HG02798 (cell line): ENCODE results near the gene CD59.
A peak's percentile ranks its signal among the peaks of the same experiment; 100 is the strongest.
"Not testable (repeated sequence)": the region's sequence is repeated elsewhere in the genome, so short reads cannot be mapped to it uniquely, and the experiment has no call there.

Experiments
- ATAC-seq: cut with Tn5 transposase; IDR thresholded peaks from one replicate; pipeline ENCODE4 v1.9.1; 2021; ENCODE audit warnings: mild to moderate bottlenecking; ENCODE audit not compliant: unreplicated experiment, poor library complexity

CD59 gene

DNA sequence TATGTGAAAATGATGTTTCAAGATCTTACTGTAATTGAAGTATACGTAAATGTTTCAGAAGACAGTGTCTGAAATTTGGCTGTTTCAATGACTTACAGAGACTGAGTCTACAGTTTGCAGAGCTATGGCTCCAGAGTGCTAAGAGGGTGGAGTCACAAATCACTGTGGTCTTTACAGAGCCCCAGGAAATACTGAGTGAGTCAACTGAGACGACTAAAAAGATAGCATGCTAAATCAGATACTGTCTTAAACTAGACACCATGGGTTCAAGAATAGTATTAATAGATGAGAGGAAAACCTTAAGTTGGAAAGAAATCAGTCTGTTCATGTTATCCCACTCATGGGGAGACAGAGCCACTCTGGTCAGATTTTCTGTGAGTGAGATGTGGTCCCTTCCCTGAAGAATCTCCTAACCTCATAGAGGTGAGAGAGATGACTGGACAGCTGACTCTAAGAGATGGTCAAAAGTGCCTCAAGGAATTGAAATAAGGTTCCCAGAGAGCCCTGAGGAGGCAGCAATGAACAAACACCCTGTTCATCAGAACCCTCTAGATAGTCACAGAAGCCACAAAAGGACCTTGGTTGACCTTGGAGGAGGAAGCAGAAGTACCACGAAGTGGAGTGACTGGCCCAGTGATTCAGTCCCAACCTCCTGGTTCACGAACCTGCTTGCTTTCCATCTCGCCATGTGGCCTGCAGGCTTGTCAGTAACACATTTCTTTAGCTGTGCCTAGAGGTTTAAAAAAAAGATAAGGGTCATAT is 65.8 kb downstream of the CD59 start:
- ATAC-seq: no peak

DNA sequence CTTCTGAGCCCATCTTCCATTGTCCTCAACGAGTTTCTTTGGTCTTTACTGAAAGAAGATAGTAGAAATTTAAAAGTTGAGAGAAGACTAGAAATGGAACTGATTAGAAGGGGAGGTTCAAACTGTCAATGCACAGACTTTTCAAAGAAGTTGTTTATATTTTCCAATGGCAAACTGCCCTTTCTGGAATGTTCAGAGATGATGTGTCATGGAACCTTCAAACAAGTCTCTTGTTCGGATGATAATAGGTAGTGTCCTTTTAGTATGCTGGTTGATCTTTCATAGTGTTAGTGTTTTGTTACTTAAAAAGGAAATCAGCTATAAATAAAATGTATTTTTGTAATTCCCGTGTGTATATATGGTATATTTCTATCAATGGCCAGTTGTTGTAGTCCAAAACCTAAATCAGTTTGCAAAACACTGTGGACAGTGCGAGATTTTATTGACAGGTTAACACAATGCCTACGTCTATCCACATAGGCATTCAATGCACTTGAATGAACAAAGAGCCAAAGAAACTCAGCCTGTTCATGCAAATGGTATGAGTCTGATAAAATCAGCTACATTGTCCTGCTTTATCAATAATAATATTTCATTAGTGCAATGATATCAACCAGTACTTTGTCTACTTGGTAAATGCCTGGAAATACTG is 66.5 kb downstream of the CD59 start:
- ATAC-seq: no peak

DNA sequence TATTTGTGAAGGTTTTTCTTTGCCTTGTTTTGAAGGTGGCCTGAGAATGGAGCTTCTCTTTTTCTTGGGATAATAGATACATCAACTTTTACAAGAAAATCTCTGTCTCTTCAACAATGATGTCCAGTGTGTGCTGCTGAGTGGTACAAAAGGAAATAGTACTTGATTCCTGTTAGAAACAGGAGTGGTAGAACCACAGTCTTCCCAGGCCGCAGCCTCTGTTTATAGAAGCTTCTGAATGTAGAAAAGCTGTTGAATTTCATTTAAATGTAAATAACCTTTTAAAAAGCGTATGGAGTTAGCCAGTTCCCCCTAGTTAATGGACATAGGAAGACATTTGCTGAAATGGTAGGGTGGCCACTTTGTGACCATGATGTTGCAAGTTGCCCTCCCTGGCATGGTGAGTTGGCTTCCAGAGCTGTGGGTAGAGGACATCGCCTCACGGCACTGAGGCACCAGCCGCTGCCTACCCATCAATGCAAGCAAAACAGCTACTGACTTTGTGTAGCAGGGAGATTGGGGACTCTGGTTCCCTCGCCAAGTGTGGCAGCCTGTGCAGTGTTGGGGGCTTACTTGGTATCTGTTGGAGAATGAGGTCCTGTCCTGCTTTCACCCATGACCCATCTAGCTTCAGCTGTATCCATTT is 67.1 kb downstream of the CD59 start:
- no peak for ATAC-seq

DNA sequence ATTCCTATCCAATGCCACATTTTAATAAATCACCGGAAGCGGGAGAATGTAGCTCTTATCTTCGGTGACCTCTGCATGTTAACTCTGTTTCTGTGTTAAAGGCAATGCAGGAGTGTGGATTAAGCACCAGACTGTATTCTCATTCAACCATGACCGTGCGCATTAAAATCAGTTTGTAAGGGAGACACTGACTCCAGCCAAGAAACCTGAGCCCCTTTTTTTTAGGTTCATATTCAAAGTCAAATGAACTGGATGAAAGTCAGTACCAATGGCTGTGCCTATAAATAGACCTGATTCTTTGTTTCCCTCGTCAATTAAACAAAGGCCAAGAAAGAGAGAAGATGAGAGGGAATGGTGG is 67.8 kb downstream of the CD59 start:
- ATAC-seq: no peak

DNA sequence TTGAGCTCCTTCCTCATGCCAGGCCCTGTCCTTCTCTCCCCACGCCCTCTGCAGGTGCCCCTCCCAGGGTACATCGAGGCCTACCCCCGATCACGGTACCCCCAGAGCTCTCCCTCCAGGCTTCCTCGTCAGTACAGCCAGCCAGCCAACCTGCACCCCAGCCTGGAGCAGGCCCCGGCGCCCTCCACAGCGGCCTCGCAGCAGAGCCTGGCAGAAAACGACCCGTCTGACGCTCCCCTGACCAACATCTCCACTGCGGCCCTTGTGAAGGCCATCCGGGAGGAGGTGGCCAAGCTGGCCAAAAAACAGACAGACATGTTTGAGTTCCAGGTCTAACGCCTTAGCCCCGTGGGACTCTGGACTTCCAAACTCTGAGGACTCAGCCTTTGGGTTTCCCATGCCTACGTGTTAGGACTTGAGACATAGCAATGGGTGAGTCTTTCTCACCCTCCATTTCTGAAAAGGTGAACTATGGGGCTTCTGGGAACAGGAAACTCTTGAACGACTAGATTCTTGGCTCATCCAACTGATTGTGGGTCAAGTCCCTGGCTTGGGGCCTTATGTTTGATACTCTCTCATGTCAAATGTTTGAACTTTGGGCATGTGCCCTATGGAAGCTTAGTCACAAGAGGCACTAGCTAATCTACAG is 68.3 kb downstream of the CD59 start:
- ATAC-seq: no peak

DNA sequence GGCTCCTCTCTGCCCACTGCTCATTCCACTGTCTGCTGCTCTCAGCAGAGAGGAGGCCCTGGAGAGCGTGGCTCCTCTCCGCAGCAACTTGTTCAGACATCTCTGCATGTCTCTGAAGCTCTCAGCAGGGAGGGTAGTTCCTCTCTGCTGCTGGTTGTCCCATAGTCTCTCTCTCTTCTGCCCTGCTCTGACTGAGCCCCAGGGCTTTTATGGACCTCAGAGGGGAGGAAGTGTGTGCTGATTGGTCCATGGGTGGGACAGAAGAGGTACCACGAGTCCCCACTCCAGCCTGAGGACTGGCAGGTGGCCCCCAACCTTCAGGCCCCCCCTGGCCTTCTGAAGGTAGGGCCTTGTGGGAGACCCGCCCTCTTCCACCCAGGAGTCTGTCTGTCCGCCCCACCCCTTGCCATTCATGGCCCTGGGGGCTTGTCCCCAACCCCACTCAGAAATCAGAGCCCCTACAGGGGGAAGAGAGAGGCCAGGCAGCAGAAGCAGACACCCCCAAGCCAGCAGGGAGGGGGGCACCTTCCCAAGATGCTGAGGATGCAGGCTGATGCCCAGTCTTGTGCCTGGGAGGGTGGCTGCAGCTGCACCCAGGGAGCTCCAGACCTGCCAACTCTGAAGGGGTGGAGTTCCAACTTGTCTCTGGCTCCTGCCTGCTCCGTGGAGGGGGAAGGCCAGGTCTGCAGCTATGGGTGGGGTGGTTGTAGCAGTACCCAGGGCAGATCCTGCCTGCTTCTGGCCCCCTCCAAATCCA is 70.7 kb downstream of the CD59 start:
- ATAC-seq: no peak

DNA sequence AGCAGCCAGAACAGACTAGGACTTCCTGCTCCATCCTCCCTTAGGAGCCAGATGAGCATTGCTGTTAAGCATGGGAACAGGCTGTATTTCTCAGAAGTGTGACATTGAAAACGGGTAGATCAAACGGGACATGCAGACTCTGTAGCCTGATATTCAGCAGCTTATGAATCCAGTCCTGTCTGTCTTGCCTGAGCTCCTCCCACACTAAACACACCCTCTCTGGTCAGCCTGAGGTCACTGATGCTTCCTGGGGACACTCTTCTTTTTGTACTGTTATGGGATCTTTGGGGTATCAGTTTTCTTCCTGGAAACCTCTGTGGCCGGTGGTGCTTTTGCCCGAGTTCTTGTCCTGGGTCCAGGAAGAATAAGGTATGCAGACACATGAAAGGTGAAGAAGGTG is 71.4 kb downstream of the CD59 start:
- no peak for ATAC-seq

DNA sequence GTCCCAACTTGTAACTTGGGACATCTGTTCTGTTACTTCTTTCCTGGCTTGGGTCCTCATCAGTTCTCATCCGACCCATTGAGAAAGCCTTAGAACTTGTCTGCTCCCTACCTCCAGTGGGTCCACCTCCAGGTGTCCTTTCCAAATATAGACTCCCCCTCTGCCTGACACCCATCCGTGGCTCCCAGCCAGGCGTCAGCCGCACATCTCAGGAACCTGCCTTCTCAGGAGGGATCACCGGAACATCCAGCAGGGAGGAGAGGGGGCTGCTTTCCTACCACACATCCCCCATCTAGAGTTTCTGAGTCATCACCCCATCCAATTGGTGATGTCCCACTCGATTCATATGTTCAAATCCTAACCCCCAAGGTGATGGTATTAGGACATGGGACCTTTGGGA is 72.1 kb downstream of the CD59 start:
- no peak for ATAC-seq

DNA sequence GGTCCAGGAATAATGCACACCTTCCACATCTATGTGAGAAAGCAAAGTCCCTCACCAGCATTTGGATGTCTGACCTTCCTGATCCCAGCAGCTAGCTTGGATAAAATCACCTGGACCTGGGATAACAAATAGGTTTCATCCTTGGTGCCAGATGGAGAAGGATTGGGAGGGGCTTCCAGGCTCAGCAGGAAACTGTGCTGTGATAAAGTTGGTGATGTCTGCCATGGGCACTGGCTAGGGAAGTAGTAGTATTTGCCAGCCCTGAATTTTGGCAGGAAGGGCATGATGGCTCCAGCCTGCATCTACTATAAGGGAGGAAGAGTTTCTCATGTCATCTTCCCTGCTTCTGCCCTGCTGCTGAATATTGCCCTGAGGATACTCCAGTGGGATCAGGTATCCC is 73.1 kb downstream of the CD59 start:
- no peak for ATAC-seq

DNA sequence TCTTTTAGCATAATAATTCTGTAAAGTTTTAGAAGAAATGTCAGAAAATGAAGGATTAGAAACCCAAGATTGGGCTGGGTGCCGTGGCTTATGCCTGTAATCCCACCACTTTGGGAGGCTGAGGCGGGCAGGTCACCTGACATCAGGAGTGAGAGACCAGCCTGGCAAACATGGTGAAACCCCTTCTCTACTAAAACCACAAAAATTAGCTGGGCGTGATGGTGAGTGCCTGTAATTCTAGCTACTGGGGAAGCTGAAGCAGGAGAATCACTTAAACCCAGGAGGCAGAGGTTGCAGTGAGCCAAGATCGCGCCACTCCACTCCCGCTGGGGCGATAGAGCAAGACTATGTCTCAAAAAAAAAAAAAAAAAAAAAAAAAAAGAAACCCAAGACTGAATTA is 74.7 kb downstream of the CD59 start:
- ATAC-seq: not testable (repeated sequence)

DNA sequence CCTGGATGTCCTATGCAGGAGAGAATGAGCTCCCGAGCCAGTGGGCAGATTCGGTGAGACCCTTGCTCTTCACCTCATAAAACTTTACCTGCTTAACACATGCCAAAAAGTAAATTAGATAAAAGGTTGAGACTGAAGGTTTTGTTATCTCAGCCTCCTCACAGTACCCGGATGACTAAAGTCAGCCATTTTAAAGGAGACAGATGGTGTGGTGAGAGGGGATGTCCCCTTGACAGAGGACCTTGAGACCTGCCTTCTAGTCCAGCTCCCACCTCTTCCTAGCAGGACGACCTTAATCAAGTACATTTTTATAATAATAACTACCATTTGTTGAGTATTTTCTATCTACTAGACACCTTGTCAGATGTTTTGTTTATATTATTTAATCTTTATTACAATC is 75.3 kb downstream of the CD59 start:
- no peak for ATAC-seq

DNA sequence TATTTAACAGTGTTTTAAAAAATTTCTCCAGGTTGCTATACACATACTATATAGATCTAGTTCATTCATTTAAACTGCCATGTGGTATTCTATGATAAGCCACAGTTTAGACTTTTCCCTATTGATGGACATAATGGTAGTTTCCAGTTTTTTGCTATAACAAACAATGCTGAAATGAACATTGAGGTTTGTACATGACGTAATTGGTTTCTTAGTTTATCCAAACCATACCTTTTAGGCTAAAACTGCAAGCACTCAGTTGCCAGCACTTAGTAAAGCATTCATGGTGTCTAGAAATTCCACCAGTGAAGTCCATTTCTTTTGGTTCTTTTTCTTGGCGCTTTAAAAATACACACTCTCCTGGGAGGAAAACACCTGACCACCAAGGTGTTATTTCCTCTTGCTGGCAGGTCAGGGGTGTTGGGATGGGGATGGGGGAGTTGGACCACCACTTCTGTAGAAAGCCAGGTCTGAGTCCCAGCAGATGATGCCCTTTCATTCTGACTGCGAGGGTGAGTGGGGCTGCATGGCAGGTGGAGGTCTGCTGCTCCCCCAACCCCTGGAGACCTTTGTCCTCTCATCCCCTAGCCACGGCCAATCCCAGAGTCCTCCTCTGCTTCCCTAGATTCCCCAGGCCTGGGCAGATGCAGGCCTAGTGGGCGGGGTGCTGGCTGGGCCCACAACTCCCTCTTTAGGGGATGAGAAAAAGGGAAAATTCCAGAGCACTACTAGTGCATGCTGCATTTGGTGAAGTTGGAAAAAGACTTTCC is 76.7 kb downstream of the CD59 start:
- ATAC-seq: no peak

DNA sequence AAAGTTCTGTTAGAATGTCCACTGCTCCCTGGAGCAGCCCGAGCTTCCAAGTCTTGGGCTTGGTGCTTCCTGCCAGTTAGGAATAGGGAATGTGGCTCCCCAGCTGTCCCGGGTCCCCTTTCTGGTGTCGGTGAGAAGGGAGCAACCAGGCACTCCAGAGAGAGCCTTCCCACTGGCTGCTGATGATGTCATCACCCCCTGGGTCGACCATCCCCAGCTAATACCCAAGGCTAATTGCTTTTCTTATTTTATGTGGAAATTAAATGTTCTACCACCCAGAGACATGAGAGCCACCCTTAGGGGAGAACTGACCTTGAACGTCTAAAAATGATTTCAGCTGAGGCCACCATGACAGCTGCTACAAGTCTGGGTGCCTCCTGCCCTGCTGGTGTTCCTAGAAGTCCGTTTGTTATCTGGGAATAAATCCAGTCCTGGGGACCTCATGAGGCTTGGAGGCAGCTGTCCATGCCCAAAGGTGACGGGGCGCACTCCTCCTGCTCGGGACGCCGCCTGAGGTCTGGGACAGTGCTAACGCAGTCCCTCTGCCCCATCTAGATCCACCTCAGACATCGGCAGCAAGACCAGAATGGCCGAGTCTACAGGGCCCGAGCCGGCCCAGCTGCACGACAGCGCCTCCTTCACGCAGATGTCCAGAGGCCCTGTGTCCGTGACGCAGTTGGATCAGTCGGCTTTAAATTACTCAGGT is 77.9 kb downstream of the CD59 start:
- ATAC-seq: no peak

DNA sequence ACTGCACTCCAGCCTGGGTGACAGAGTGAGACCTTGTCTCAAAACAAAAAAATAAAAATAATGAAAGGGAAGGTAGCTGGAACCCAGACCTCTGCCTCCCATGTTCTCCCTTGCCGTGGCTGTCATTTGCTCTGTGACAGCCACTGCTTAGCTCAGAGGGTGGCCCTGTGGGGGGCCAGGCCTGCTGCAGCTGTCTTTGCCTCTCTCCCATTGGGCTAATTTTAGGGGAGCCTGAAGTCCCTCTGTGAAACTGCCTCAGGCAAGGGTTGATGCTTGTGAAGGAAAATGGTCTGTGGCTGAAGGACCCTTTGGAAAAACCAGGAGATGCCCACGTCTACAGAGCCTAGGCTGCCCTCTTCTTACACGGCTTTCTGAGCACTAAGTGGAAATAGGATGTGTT is 78.5 kb downstream of the CD59 start:
- no peak for ATAC-seq

DNA sequence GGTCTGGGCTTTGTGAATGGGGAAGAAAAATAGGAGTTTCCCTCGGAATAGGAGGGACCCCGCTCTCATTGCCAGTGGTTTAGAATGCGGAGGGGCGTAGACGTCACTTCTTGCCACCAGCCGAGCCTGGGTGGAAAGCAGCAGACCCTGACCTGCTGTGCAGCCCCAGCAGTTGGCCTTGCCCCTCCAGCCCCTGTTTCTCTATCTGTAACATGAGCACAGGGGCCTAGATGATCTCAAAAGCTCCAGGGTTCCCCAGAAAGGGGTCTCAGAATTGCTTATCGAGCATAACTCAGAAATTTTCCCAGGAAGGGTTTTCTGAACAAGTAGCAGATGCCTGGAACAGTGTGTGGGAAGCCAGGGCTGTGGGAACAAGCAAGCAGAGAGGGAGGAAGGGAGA is 79.5 kb downstream of the CD59 start:
- ATAC-seq: no peak

DNA sequence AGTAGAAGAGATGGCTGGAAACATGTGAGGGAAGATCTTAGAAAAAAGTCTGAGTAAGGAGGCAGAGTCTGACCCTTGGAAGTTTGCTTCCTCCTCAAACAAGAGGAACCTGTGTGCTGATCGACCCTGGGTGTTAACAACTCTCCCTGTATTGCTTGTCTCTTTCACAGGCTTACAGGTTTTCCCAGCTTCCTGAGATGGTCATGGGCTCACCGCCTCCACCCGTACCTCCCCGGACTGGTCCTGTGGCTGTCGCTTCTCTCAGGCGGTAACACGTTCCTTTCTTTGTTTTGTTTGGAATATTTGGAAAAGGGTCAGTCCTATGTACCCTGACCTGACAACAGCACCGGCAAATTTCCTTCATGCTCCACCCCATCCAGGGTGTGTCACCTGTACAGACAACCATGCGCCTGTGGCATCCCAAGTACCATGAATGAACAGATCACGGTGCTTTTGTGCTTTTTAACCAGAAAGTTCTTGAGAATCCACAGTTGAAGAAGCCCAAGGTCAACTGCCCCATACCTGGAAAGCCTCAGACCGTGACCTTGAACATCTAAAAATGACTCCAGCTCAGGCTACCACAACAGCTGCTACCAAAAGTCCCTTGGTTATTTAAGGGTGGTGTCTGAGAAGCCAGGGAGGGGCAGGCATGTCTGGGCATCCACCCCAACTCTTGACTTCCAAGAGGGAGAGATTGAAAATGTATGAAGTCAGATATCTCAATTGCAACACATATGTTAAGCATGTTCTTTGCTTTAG is 80.2 kb downstream of the CD59 start:
- ATAC-seq: peak; percentile 71

DNA sequence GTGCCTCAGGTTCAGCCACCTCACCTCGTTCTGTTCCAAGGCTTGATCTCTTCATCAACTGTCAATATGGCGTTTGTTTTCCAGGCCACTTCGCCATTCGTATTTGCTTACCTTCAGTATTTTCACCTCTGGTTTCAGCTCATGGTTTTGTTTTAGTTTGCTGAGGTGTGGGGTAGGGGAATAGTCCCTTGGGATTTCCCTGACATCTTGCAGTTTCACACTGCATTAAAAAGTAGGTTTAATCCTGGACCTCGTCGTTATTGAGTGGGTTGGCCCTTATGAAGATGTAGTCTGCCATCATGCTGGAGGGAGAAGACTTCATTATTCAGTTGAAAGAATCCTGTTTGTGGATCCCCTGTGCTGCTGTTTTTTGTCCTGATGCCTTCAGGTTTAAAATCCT is 81.6 kb downstream of the CD59 start:
- no peak for ATAC-seq
